Left lung (tissue), 10 donors: ENCODE results near the gene GFM1. TPM values are rescaled to one million over a fixed set of nuclear protein-coding genes. Genes with fewer than 3 reads are reported as not detected.

Source experiments
- ATAC-seq: fragments of 200-7000 bp; cut with Tn5 transposase; one replicate; pipeline ENCODE4 v1.9.1; 2020; ENCODE audit warnings: moderate library complexity
- DNase-seq, 4 donors: peaks; one replicate each; pipeline ENCODE4 v3.0.0-alpha.2; 2013 to 2020
- H3K27ac ChIP-seq, 2 donors: fragments of 200-600 bp; sonication (generic) in 1 of 2; one replicate each; pipeline versions ENCODE4 v1.5.0 to v1.8.0; 2020 to 2021
- H3K27me3 ChIP-seq, 2 donors: fragments of 200-600 bp; sonication (generic) in 1 of 2; one replicate each; pipeline versions ENCODE4 v1.5.0 to v1.8.0; 2020 to 2021
- H3K36me3 ChIP-seq, 2 donors: fragments of 200-600 bp; sonication (generic) in 1 of 2; one replicate each; pipeline versions ENCODE4 v1.5.0 to v1.8.0; 2020 to 2021
- H3K4me1 ChIP-seq, 2 donors: fragments of 200-600 bp; one replicate each; pipeline ENCODE4 v1.8.0; 2021
- H3K4me3 ChIP-seq, 2 donors: fragments of 200-600 bp; sonication (generic) in 1 of 2; one replicate each; pipeline versions ENCODE4 v1.5.0 to v1.8.0; 2020 to 2021; ENCODE audit warnings: mild to moderate bottlenecking in 1 of 2
- H3K9me3 ChIP-seq, 2 donors: fragments of 200-600 bp; sonication (generic) in 1 of 2; one replicate each; pipeline versions ENCODE4 v1.5.0 to v1.8.0; 2020 to 2021
- intact Hi-C, 2 donors: fragments of 100-400 bp; cut with DNase I; formaldehyde crosslinking; loops; one replicate each; pipeline versions ENCODE4 v1.11.2 to v1.14.2; 2022
- polyA plus RNA-seq, 6 donors: library from polyadenylated mRNA; unstranded; fragments of 120-200 nt; gene quantifications; one replicate each; pipeline ENCODE4 v1.2.1, GENCODE V29; 2013; ENCODE audit not compliant: insufficient read length in 6 of 6
- total RNA-seq, 2 donors: library from RNA; stranded (reverse); fragmentation: NEBNext Ultra II Directional; extraction: Animal tissue kit (Norgen Biotek cat#: 25700); gene quantifications; one replicate each; pipeline ENCODE4 v1.2.1, GENCODE V29; 2021
- TF ChIP-seq, protein P1 (sequence below), 2 donors: fragments of 200-600 bp; sonication (generic) in 1 of 2; IDR thresholded peaks; one replicate each; pipeline versions ENCODE4 v1.5.0 to v1.8.0; 2021; ENCODE audit warnings: antibody characterized with exemption in 2 of 2
- donor health status: DM: no; HTN: yes; CAD: no.
- donor health status: DM: no; HTN: no; CAD: no.

The GFM1 gene
- total and polyA plus RNA-seq, 8 donors = 28.9 to 63.8 (median 56.9) TPM

- Histone ChIP-seq H3K27ac (no peak overlapping the region), H3K27me3 (peaks cover 0 to 7% of the 10 kb centered on the region in 2 donors), H3K4me1 (peaks cover 8 to 15% of the 10 kb centered on the region in 2 donors), H3K9me3 (peaks cover 0 to 8% of the 10 kb centered on the region in 2 donors), H3K4me3 (no peak overlapping the region), H3K36me3 (peaks cover 0 to 3% of the 10 kb centered on the region in 2 donors)
- no peak for ATAC-seq
- no peak for DNase-seq
- TF ChIP-seq, protein P1, sequence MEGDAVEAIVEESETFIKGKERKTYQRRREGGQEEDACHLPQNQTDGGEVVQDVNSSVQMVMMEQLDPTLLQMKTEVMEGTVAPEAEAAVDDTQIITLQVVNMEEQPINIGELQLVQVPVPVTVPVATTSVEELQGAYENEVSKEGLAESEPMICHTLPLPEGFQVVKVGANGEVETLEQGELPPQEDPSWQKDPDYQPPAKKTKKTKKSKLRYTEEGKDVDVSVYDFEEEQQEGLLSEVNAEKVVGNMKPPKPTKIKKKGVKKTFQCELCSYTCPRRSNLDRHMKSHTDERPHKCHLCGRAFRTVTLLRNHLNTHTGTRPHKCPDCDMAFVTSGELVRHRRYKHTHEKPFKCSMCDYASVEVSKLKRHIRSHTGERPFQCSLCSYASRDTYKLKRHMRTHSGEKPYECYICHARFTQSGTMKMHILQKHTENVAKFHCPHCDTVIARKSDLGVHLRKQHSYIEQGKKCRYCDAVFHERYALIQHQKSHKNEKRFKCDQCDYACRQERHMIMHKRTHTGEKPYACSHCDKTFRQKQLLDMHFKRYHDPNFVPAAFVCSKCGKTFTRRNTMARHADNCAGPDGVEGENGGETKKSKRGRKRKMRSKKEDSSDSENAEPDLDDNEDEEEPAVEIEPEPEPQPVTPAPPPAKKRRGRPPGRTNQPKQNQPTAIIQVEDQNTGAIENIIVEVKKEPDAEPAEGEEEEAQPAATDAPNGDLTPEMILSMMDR (IDR thresholded peaks at IDR 0.05) = no peak
- intact Hi-C loops = no loop called here
Measured at GRCh38 chr3:158735296-158736033, 91.1 kb downstream of the GFM1 start.

DNA sequence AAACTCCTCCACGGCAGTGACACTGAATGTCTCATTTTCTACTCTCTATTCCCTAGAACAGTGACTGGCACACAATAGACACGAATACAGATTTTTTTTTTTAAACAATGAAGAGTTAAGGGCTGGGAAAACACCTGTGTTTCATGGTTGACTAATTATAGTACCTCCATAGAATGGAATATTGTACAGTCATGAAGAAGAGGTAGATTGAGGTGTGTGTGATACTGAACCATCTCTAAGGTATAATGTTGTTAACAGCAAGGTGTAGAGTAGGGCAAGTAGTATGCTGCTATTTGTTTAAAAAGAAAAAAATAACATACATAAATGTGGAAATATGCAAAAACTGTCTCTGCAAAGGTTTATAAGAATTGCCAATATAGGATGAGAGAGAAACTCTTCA, 93.1 kb downstream of the GFM1 start:
- H3K36me3 ChIP-seq = peaks cover 0 to 6% of the 10 kb centered on the region in 2 donors
- peaks cover 0 to 3% of the 10 kb centered on the region in 2 donors for H3K27me3 ChIP-seq
- H3K4me1 ChIP-seq = peaks cover 0 to 10% of the 10 kb centered on the region in 2 donors
- DNase-seq (no peak), ATAC-seq (no peak)
- intact Hi-C loops = no loop called here
- H3K4me3 ChIP-seq = no peak overlapping the region
- H3K27ac ChIP-seq = no peak overlapping the region
- H3K9me3 ChIP-seq = peaks cover 0 to 8% of the 10 kb centered on the region in 2 donors
- TF ChIP-seq, protein P1 (IDR thresholded peaks at IDR 0.05) = no peak

GRCh38 chr3:158737976-158738615, 93.8 kb downstream of the GFM1 start:
- H3K9me3 ChIP-seq = peaks cover 0 to 8% of the 10 kb centered on the region in 2 donors
- no peak for ATAC-seq
- peaks cover 0 to 6% of the 10 kb centered on the region in 2 donors for H3K36me3 ChIP-seq
- no peak overlapping the region for H3K4me3 ChIP-seq
- DNase-seq = no peak
- peaks cover 0 to 3% of the 10 kb centered on the region in 2 donors for H3K4me1 ChIP-seq
- H3K27ac ChIP-seq = no peak overlapping the region
- intact Hi-C loops = no loop called here
- no peaks in the 10 kb centered on the region for H3K27me3 ChIP-seq
- TF ChIP-seq, protein P1 (IDR thresholded peaks at IDR 0.05) = no peak

- H3K27me3 ChIP-seq = no peaks in the 10 kb centered on the region
- DNase-seq (no peak), ATAC-seq (no peak)
- no peak overlapping the region for H3K4me3 ChIP-seq
- intact Hi-C loops = no loop called here
- TF ChIP-seq, protein P1 (IDR thresholded peaks at IDR 0.05) = no peak
- H3K9me3 ChIP-seq = peaks cover 0 to 8% of the 10 kb centered on the region in 2 donors
- no peaks in the 10 kb centered on the region for H3K4me1 ChIP-seq
- H3K27ac ChIP-seq = no peak overlapping the region
- H3K36me3 ChIP-seq = peaks cover 0 to 9% of the 10 kb centered on the region in 2 donors
Measured at GRCh38 chr3:158738653-158739052, 94.3 kb downstream of the GFM1 start.

- intact Hi-C loops = no loop called here
- ATAC-seq = no peak
- TF ChIP-seq, protein P1 (IDR thresholded peaks at IDR 0.05) = no peak
- Histone ChIP-seq H3K36me3 (peaks cover 0 to 9% of the 10 kb centered on the region in 2 donors), H3K27me3 (no peaks in the 10 kb centered on the region), H3K9me3 (peaks cover 0 to 8% of the 10 kb centered on the region in 2 donors), H3K4me1 (no peaks in the 10 kb centered on the region), H3K4me3 (no peak overlapping the region), H3K27ac (no peak overlapping the region)
- no peak for DNase-seq
Measured at GRCh38 chr3:158739078-158739477, 94.8 kb downstream of the GFM1 start.
